Measurements from ENCODE around the gene ZDHHC14.

Gene ZDHHC14

DNA sequence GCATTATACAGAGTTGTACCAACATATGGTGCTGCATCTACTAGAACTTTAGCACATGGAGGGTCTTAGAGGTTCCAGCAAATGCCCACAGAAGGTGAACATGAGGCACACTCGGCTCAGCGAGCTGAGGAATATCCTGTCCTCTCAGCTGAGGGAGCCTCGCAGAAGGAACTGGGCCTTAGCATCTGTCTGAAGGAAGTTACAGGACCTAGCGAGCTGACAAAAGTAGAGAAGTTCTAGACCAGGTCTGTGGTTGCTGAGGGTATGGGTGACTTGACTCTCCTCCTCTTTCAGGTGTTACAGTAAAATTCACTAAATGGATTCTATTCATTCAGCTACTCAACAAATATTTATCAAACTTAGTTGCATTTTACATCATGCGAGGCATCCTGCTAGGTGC, 157.2 kb downstream of the ZDHHC14 start:
- no peak for DNase-seq

- DNase-seq = no peak
Observed at GRCh38 chr6:157538698-157539097, 157.7 kb downstream of the ZDHHC14 start.

DNA sequence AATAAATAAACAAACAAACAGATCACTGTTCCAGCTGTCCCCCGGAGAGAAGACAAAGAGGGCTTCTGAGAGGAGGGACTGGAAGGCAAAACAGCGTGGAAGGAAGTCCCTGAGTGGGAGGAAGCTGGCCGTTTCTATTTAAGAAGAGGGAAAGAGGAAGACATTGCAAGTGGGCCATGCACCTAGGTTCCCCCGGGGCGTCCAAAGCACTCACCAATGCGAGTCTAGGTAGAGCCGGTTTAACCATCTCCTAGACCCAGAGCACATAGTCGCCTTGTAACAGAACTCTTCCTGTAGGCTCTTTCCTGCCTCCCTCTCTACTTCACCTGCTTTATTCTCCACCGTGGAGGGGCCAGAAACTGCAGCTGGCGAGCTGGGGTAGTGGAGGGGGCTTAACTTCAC, 158.4 kb downstream of the ZDHHC14 start:
- no peak for DNase-seq

- DNase-seq = no peak
Observed at GRCh38 chr6:157539900-157540752, 159.1 kb downstream of the ZDHHC14 start.

- no peak for DNase-seq
Observed at GRCh38 chr6:157541618-157542413, 160.8 kb downstream of the ZDHHC14 start.

DNA sequence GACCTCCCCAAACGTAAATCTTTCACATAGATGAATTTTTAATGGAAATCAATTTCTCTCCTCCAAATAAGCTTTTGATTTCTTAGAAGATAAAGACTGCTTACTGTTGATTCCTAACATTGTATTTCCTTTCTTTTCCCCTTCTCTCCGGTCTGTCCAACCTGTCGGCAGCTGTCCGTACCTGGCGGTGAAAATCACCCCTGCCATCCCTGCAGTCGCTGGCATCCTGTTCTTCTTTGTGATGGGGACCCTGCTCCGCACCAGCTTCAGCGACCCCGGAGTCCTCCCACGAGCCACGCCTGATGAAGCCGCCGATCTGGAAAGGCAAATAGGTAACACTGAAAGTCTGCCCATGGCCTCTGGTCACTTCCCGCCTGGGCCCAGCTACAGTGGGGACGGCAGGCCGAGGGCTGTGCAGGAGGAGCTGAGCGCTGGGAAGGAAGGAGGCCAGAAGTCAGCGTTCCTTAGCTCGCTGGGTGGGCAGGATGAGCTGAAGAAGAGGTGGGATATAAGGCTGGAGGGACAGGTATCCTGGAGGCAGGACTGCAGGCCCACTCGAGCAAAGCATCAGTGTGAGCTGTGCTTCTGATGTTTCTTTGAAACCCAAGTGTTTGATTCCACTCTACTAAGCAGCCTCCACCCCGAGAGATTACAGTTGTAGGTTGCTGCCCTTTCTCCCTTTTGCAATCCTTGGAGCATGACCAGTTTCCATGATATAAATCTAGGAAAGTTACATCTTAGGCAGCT, 161.6 kb downstream of the ZDHHC14 start:
- no peak for DNase-seq

DNA sequence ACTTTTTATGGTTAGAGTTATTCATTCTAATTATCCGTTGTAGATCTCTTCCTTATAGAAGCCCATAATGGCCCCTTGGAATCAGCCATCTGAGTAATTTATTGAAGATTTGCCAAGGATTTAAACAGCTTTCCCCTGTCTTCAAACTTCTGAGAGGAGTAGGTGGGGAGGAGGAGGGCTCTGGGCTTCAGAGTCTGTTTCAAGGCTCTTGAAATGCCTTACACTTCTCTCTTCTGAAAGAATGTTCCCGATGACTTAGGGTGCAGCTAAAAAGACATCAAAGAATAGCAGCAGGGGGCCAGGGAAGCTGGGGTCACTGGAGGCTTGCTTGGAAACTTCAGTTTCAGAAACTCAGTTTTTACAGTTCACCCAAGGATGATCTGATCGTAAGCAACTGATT, 165.3 kb downstream of the ZDHHC14 start:
- DNase-seq = no peak

GRCh38 chr6:157547112-157547511, 166.1 kb downstream of the ZDHHC14 start:
- DNase-seq = no peak

GRCh38 chr6:157548635-157549467, 167.9 kb downstream of the ZDHHC14 start:
- DNase-seq = no peak

GRCh38 chr6:157549468-157549745, 168.4 kb downstream of the ZDHHC14 start:
- DNase-seq = no peak

- DNase-seq = no peak
Observed at GRCh38 chr6:157550114-157550989, 169.4 kb downstream of the ZDHHC14 start.

GRCh38 chr6:157551041-157551832, 170.2 kb downstream of the ZDHHC14 start:
- DNase-seq = no peak

- no peak for DNase-seq
Observed at GRCh38 chr6:157552081-157552747, 171.2 kb downstream of the ZDHHC14 start.

GRCh38 chr6:157552820-157553485, 172.0 kb downstream of the ZDHHC14 start:
- no peak for DNase-seq

DNA sequence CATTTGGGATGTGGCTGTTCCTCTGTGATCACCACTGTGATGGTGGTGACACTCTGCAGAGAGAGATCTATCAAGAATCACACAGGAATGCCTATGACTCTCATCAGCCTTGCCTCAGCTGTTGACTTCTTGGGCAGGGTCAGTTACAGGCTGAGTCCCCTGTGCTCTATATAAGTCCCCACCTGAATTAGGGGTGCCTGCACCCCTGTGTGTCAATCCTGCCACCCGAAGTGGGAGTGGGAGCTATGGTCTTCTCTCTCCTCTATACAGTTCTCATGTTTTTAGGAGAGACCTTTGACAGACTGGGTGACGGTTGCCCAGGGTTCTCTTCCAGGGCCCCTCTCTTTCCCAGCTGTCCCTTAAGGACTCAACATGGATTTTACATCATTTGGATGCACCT, 173.8 kb downstream of the ZDHHC14 start:
- DNase-seq = no peak

DNA sequence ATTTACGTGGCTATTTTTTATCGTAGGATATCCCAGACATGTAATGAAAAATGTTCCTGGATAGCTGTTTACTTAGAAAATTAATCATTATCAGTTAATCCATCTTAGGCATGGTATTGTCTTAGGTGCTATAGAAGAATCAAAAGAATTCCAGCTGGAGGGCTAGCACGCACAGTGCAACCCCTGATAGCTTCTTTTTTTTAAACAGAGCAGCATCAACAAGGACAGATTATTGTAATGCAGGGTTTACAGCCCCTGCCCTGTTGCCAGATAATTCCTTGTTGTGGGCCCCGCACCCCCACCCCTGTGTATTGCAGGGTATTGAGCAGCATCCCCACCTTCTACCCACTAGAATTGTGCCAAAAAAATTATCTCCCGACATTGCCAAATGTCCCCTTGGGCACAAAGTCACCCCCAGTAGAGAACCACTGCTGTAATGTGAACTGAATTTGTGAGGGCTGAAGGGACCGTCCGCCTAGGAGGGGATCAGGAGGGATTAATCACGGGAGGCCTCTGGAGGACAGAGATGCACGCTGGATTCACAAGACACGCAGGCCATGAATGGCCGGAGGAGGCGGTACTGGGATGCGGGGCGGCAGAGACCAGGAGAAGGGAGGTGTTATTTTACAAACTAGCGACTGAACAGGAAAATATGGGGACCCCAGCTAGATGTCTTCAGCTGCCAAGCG, 174.6 kb downstream of the ZDHHC14 start:
- DNase-seq = no peak

- no peak for DNase-seq
Observed at GRCh38 chr6:157556144-157556645, 175.2 kb downstream of the ZDHHC14 start.

DNA sequence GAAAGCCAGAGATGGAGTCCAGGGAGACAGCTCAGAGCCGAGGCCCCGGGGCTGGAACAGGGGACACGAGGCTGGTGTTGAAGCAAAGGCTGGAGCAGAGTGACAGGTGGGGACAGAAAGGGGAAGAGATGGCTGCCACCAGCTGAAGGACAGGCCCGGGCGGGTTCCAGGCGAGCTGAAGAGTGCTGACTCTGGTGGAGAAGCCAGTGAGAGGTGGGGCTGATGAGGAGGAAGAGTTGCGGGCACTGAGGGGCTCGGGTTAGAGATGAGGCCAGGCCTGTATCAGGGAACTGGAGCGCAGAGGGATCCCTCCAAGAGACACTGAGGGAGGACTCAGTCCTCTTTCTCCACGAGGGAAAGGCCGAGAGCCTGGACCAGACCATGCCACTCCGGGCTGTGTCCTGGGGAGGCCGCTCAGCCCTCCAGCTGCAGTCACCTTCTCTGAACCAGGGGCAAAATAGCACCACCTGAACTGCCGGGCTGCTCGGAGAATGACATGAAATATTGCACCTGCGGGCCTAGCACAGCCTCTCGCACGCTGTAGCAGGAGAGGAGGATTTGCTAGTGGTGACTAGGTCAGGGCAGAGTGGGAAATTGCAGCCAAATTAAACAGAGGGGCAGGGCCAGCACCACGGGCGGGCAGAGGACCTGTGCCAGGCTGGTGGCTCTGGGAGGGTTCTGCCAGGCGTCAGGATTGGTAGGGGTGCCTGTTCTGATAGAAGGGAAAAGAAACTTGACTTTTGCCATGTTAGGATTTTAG, 175.9 kb downstream of the ZDHHC14 start:
- DNase-seq = no peak
